Brain microvascular endothelial cell (primary cell): ENCODE data around the gene MAP1S.

Experiments
- DNase-seq: peaks from one replicate; pipeline ENCODE4 v3.0.0-alpha.2; 2020
- H3K27ac ChIP-seq: fragments of 250-450 bp; sonication (Bioruptor Pico); 2 replicates; pipeline ENCODE4 v1.5.1; 2020; ENCODE audit warnings: mild to moderate bottlenecking, moderate library complexity
- H3K27me3 ChIP-seq: fragments of 250-450 bp; sonication (Bioruptor Pico); replicated peaks from 2 replicates; pipeline ENCODE4 v1.5.1; 2020; ENCODE audit warnings: mild to moderate bottlenecking
- H3K36me3 ChIP-seq: fragments of 250-450 bp; sonication (Bioruptor Pico); replicated peaks from 2 replicates; pipeline ENCODE4 v1.5.1; 2020; ENCODE audit warnings: mild to moderate bottlenecking
- H3K4me3 ChIP-seq: 2 replicates; pipeline ENCODE4 v1.5.1; 2011; ENCODE audit warnings: low read depth, mild to moderate bottlenecking, control low read depth, low read length, moderate library complexity
- CTCF ChIP-seq: IDR thresholded peaks from 2 replicates; pipeline ENCODE4 v1.5.1; 2011; ENCODE audit warnings: low read depth, mild to moderate bottlenecking, moderate library complexity, low read length, control low read depth, inconsistent platforms; ENCODE audit errors: missing control alignments
- in situ Hi-C: cut with HindIII; loops from 2 replicates; pipeline ENCODE4 v1.10.0; 2017; ENCODE audit warnings: low sequenced_read_pairs, low pct_ligation_motif_present

Gene MAP1S

GRCh38 chr19:17683078-17683477, 36.2 kb upstream of the MAP1S start:
- Histone ChIP-seq H3K27ac (no peak overlapping the region), H3K36me3 (no peaks in the 10 kb centered on the region), H3K27me3 (no peaks in the 10 kb centered on the region), H3K4me3 (no peak overlapping the region)
- in situ Hi-C loops = no loop called here
- TF ChIP-seq CTCF = no peak
- no peak for DNase-seq

GRCh38 chr19:17684256-17684655, 35.0 kb upstream of the MAP1S start:
- H3K27ac ChIP-seq = no peak overlapping the region
- H3K4me3 ChIP-seq = no peak overlapping the region
- in situ Hi-C loops = no loop called here
- TF ChIP-seq CTCF = no peak
- DNase-seq = no peak
- H3K27me3 ChIP-seq = no peaks in the 10 kb centered on the region
- no peaks in the 10 kb centered on the region for H3K36me3 ChIP-seq

- DNase-seq = no peak
- TF ChIP-seq CTCF = no peak
- Histone ChIP-seq H3K27ac (no peak overlapping the region), H3K4me3 (no peak overlapping the region), H3K27me3 (no peaks in the 10 kb centered on the region), H3K36me3 (no peaks in the 10 kb centered on the region)
- in situ Hi-C loops = no loop called here
Observed at GRCh38 chr19:17685451-17686022, 33.7 kb upstream of the MAP1S start.

- TF ChIP-seq CTCF = no peak
- in situ Hi-C loops = no loop called here
- peak overlapping the region; percentile 43 for H3K4me3 ChIP-seq
Observed at GRCh38 chr19:17686023-17686521, 33.2 kb upstream of the MAP1S start.

GRCh38 chr19:17686592-17687024, 32.7 kb upstream of the MAP1S start:
- peak; percentile 42 for DNase-seq
- TF ChIP-seq CTCF = no peak
- Histone ChIP-seq H3K27ac (peak overlapping the region; percentile 43), H3K4me3 (peak overlapping the region; percentile 43), H3K27me3 (no peaks in the 10 kb centered on the region), H3K36me3 (no peaks in the 10 kb centered on the region)
- in situ Hi-C loops = no loop called here

More at GRCh38 chr19:17686023-17686521, 33.2 kb upstream of the MAP1S start:
- peak overlapping the region; percentile 43 for H3K27ac ChIP-seq
- H3K27me3 ChIP-seq = no peaks in the 10 kb centered on the region
- peak; percentile 24 for DNase-seq
- no peaks in the 10 kb centered on the region for H3K36me3 ChIP-seq

- no peak for TF ChIP-seq CTCF
- Histone ChIP-seq H3K36me3 (no peaks in the 10 kb centered on the region), H3K27ac (no peak overlapping the region), H3K4me3 (peak overlapping the region; percentile 50), H3K27me3 (no peaks in the 10 kb centered on the region)
- DNase-seq = no peak
- in situ Hi-C loops = no loop called here
Observed at GRCh38 chr19:17687141-17687856, 32.0 kb upstream of the MAP1S start.
